Nephron progenitor cell (in vitro differentiated cells): Measurements from ENCODE around the gene PAXIP1.

Source experiments
- DNase-seq: peaks from one replicate; pipeline ENCODE4 v3.0.0; 2021
- H3K27ac Mint-ChIP-seq: 2 replicates; pipeline ENCODE4 v1.8.0; 2021; ENCODE audit warnings: mild to moderate bottlenecking, moderate library complexity, mixed read lengths
- H3K27me3 Mint-ChIP-seq: 2 replicates; pipeline ENCODE4 v1.8.0; 2021; ENCODE audit warnings: mild to moderate bottlenecking, low read depth, mixed read lengths; ENCODE audit not compliant: poor library complexity
- H3K36me3 Mint-ChIP-seq: 2 replicates; pipeline ENCODE4 v1.8.0; 2021; ENCODE audit warnings: low read depth, mixed read lengths
- H3K4me1 Mint-ChIP-seq: 2 replicates; pipeline ENCODE4 v1.8.0; 2021; ENCODE audit warnings: mixed read lengths
- H3K4me3 Mint-ChIP-seq: 2 replicates; pipeline ENCODE4 v1.8.0; 2021; ENCODE audit warnings: mild to moderate bottlenecking, moderate library complexity, mixed read lengths
- H3K9me3 Mint-ChIP-seq: 2 replicates; pipeline ENCODE4 v1.8.0; 2021; ENCODE audit warnings: mild to moderate bottlenecking, moderate library complexity, mixed read lengths
- TF ChIP-seq, protein P1 (sequence below): fragments of 200-600 bp; sonication (generic); IDR thresholded peaks from 2 replicates; pipeline ENCODE4 v1.5.0; 2021; ENCODE audit warnings: antibody characterized with exemption

The PAXIP1 gene

DNA sequence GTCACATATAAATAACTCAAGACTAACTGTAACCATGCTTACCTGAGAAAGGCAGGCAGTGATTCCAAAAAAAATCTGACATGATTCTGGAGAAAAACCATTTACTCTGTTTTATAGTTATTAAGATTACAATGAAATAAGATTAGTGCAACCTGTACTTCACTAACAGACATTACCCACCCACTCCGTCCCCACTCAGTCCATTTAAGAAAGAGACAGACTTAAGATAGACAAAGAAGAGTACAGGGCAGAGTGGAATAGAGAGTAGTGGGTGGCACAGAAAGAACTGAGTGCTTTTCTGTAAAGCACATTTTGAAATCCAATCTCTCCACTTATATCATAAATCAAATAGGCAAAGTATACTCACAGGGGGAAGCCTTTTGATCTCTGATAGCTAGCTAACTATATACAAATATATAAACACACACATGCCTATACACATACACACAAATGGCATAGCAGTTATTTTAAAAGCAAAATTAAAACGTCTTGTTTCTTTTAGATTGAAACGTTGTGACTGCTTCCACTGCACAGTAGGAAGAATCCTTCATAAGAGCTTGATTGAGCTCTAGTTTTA lies 11.9 kb downstream of the PAXIP1 start:
- Mint-ChIP-seq H3K27ac (peak overlapping the region; percentile 1), H3K9me3 (no peaks in the 10 kb centered on the region), H3K27me3 (peaks cover 5% of the 10 kb centered on the region), H3K4me3 (no peak overlapping the region), H3K4me1 (peaks cover 9% of the 10 kb centered on the region), H3K36me3 (peaks cover 45% of the 10 kb centered on the region)
- TF ChIP-seq, protein P1, sequence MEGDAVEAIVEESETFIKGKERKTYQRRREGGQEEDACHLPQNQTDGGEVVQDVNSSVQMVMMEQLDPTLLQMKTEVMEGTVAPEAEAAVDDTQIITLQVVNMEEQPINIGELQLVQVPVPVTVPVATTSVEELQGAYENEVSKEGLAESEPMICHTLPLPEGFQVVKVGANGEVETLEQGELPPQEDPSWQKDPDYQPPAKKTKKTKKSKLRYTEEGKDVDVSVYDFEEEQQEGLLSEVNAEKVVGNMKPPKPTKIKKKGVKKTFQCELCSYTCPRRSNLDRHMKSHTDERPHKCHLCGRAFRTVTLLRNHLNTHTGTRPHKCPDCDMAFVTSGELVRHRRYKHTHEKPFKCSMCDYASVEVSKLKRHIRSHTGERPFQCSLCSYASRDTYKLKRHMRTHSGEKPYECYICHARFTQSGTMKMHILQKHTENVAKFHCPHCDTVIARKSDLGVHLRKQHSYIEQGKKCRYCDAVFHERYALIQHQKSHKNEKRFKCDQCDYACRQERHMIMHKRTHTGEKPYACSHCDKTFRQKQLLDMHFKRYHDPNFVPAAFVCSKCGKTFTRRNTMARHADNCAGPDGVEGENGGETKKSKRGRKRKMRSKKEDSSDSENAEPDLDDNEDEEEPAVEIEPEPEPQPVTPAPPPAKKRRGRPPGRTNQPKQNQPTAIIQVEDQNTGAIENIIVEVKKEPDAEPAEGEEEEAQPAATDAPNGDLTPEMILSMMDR: no peak
- no peak for DNase-seq

DNA sequence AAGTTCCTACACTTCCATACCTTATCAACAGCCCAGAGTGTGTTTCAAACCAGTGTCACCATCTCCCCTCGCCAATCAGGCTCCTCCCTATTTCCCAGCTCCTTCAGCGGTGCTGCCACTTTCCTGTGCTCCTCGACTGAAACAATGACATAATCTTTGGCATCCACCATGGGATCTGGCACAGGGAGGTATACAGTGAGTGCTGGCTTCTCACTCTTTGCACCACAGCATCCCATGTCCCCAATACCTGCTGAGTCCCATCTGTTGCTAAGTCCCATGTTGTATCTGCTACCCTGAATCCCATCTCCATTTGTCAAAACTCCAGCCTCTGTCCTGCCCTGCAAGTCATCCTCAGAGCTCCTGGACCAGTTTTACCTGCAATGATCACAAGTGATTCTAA lies 15.4 kb downstream of the PAXIP1 start:
- Mint-ChIP-seq H3K9me3 (no peaks in the 10 kb centered on the region), H3K27me3 (peaks cover 5% of the 10 kb centered on the region), H3K36me3 (peaks cover 17% of the 10 kb centered on the region), H3K27ac (no peak overlapping the region), H3K4me3 (no peak overlapping the region), H3K4me1 (peaks cover 15% of the 10 kb centered on the region)
- DNase-seq: no peak
- TF ChIP-seq, protein P1: no peak

DNA sequence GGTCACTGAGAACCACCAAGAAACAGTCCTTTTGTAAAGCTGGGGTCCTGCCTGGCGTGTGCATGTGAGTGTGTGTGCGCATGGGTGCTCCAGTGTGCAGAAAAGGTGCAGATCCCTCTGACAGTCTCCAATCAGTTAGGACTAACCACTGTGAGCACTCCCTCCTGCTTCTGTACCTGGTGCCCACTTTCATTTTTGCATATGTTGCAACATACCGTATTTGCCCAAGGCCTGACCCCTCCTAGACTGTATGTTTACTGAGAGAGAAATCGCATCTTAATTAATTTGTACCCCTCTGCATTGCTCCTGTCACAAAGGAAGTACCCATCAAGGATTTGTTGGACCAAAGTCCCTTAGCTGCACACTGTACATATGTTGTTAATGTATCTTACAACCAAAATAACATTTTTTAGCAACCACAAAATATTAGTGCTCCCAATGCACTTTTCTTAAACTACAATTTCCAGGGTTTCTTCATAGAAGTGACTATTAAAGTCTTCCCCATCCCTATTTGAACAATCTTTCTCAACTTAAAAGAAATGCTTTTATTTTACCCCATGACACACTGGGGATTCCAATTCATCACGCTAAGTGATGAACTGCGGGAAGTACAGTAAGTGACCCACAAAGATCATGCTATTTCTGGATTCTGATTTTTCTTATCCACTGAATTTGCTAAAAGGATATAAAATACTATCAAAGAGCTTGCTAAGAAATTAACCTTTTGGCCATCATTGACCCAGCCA lies 16.6 kb downstream of the PAXIP1 start:
- Mint-ChIP-seq H3K27ac (no peak overlapping the region), H3K4me3 (no peak overlapping the region), H3K27me3 (peaks cover 5% of the 10 kb centered on the region), H3K9me3 (no peaks in the 10 kb centered on the region), H3K36me3 (peaks cover 7% of the 10 kb centered on the region), H3K4me1 (peaks cover 12% of the 10 kb centered on the region)
- TF ChIP-seq, protein P1: no peak
- no peak for DNase-seq

DNA sequence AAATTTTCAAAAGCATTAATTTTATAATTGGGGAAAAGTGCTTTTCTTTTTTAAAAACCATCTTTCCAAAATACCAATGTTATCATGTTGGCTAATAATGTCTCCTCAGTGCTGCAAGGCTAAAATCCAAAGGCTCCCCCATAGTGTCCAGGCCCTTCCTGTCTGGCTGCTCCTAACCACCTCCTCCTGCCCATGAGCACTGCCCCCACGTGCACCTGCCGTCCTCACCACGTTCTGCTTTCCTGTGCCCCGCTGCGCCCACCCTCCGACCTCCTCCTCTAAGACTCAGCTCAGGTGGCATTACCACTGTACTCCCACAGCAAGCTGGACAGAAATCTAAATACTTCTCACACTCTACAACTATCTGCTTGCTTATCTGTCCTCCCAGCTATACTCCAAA lies 17.7 kb downstream of the PAXIP1 start:
- Mint-ChIP-seq H3K4me1 (peaks cover 6% of the 10 kb centered on the region), H3K27me3 (peaks cover 7% of the 10 kb centered on the region), H3K36me3 (peaks cover 9% of the 10 kb centered on the region), H3K9me3 (no peaks in the 10 kb centered on the region), H3K27ac (peak overlapping the region; percentile 8), H3K4me3 (no peak overlapping the region)
- TF ChIP-seq, protein P1: no peak
- no peak for DNase-seq

DNA sequence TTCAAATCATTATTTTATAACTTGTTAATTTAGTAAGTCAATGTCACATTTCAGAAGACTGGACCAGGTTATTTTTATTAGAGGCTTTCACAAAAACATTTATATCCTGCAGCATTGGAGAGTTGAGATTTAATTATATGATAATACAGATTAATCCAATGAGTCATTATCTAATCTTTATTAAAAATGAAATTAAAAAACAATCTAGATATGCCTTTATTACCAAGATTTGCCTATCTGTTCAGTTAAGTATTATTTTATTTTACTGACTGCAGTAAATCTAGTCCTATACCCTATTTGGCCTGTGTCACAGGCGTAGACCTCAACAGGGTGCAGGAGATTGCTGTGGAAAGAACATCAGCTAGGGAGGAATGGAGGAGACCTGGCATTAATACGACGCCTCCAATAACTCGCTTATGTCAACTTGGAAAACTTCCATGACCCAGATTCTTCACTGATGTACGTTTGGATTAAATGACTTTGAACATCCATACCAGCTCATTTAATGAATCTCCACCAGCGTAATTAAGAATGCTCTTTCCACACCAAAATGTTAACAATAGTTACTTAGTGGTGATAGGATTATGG lies 18.2 kb downstream of the PAXIP1 start:
- H3K36me3 Mint-ChIP-seq: peaks cover 12% of the 10 kb centered on the region
- peaks cover 7% of the 10 kb centered on the region for H3K27me3 Mint-ChIP-seq
- TF ChIP-seq, protein P1: no peak
- peaks cover 6% of the 10 kb centered on the region for H3K4me1 Mint-ChIP-seq
- no peak overlapping the region for H3K27ac Mint-ChIP-seq
- H3K9me3 Mint-ChIP-seq: no peaks in the 10 kb centered on the region
- H3K4me3 Mint-ChIP-seq: no peak overlapping the region
- no peak for DNase-seq
